SK-N-SH treated with all-trans-retinoic acid at 6 μM for 48 hours (cell line): Measurements from ENCODE around the gene NDUFB1.

Experiments used
- ATAC-seq: fragments of 200-7000 bp; cut with Tn5 transposase; 3 replicates; pipeline ENCODE4 v1.9.1; 2020; ENCODE audit warnings: mild to moderate bottlenecking, moderate library complexity
- ARNTL ChIP-seq: fragments of 450-650 bp; formaldehyde crosslinking; IDR thresholded peaks from 2 replicates; pipeline ENCODE4 v1.5.0; 2020; ENCODE audit warnings: low read depth, mild to moderate bottlenecking, moderate library complexity, borderline replicate concordance
- BACH2 ChIP-seq: fragments of 250-450 bp; sonication (Bioruptor Pico); IDR thresholded peaks from 2 replicates; pipeline ENCODE4 v1.9.0; 2021; ENCODE audit warnings: mild to moderate bottlenecking, borderline replicate concordance
- CSDC2 ChIP-seq: fragments of 250-450 bp; sonication (Bioruptor Pico); IDR thresholded peaks from 2 replicates; pipeline ENCODE4 v1.5.0; 2020; ENCODE audit warnings: mild to moderate bottlenecking, moderate library complexity
- ESRRG ChIP-seq: fragments of 250-450 bp; sonication (Bioruptor Pico); IDR thresholded peaks from 2 replicates; pipeline ENCODE4 v1.6.1; 2021; ENCODE audit warnings: mild to moderate bottlenecking
- ISL1 ChIP-seq: fragments of 250-450 bp; sonication (Bioruptor Pico); IDR thresholded peaks from 2 replicates; pipeline ENCODE4 v2.1.2; 2022; ENCODE audit warnings: mild to moderate bottlenecking, moderate library complexity
- PATZ1 ChIP-seq: fragments of 250-450 bp; sonication (Bioruptor Pico); IDR thresholded peaks from 2 replicates; pipeline ENCODE4 v1.8.0; 2020; ENCODE audit warnings: mild to moderate bottlenecking, moderate library complexity, borderline replicate concordance
- RARB ChIP-seq: fragments of 250-450 bp; sonication (Bioruptor Pico); IDR thresholded peaks from 2 replicates; pipeline ENCODE4 v1.8.0; 2021; ENCODE audit warnings: mild to moderate bottlenecking, moderate library complexity
- TCF4 ChIP-seq: fragments of 250-450 bp; sonication (Bioruptor Pico); IDR thresholded peaks from 2 replicates; pipeline ENCODE4 v1.8.0; 2021; ENCODE audit warnings: mild to moderate bottlenecking, moderate library complexity, borderline replicate concordance
- TOX ChIP-seq: fragments of 250-450 bp; sonication (Bioruptor Pico); IDR thresholded peaks from 2 replicates; pipeline ENCODE4 v1.8.0; 2021; ENCODE audit warnings: mild to moderate bottlenecking, moderate library complexity, borderline replicate concordance
- ZC3H10 ChIP-seq: fragments of 250-450 bp; sonication (Bioruptor Pico); IDR thresholded peaks from 2 replicates; pipeline ENCODE4 v1.5.1; 2021; ENCODE audit warnings: mild to moderate bottlenecking, moderate library complexity
- ZFP30 ChIP-seq: fragments of 450-650 bp; formaldehyde crosslinking; IDR thresholded peaks from 2 replicates; pipeline ENCODE4 v1.5.0; 2022; ENCODE audit warnings: mild to moderate bottlenecking, moderate library complexity
- ZNF565 ChIP-seq: fragments of 450-650 bp; formaldehyde crosslinking; conservative IDR thresholded peaks from 2 replicates; pipeline ENCODE4 v1.5.0; 2020; ENCODE audit warnings: low read depth, mild to moderate bottlenecking, moderate library complexity
- ZNF70 ChIP-seq: fragments of 450-650 bp; formaldehyde crosslinking; IDR thresholded peaks from 2 replicates; pipeline ENCODE4 v1.5.0; 2020; ENCODE audit warnings: mild to moderate bottlenecking, moderate library complexity
- ZNF8 ChIP-seq: fragments of 450-650 bp; formaldehyde crosslinking; IDR thresholded peaks from 2 replicates; pipeline ENCODE4 v1.5.0; 2020; ENCODE audit warnings: mild to moderate bottlenecking, moderate library complexity
- TF ChIP-seq, protein P1 (sequence below): fragments of 250-450 bp; sonication (Bioruptor Pico); IDR thresholded peaks from 2 replicates; pipeline ENCODE4 v1.8.0; 2021; ENCODE audit warnings: low read depth, mild to moderate bottlenecking, moderate library complexity, borderline replicate concordance
- TF ChIP-seq, protein P2 (sequence below): fragments of 250-450 bp; sonication (Bioruptor Pico); IDR thresholded peaks from 2 replicates; pipeline ENCODE4 v1.5.1; 2020; ENCODE audit warnings: low read depth, mild to moderate bottlenecking, moderate library complexity

Gene NDUFB1

GRCh38 chr14:92105073-92105892 lies 16.2 kb downstream of the NDUFB1 start:
- TF ChIP-seq TCF4 (CRISPR knock-in tag), result no peak
- TF ChIP-seq, protein P1, sequence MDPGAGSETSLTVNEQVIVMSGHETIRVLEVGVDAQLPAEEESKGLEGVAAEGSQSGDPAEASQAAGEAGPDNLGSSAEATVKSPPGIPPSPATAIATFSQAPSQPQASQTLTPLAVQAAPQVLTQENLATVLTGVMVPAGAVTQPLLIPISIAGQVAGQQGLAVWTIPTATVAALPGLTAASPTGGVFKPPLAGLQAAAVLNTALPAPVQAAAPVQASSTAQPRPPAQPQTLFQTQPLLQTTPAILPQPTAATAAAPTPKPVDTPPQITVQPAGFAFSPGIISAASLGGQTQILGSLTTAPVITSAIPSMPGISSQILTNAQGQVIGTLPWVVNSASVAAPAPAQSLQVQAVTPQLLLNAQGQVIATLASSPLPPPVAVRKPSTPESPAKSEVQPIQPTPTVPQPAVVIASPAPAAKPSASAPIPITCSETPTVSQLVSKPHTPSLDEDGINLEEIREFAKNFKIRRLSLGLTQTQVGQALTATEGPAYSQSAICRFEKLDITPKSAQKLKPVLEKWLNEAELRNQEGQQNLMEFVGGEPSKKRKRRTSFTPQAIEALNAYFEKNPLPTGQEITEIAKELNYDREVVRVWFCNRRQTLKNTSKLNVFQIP, result no peak
- no peak for TF ChIP-seq ISL1 (CRISPR knock-in tag)

DNA sequence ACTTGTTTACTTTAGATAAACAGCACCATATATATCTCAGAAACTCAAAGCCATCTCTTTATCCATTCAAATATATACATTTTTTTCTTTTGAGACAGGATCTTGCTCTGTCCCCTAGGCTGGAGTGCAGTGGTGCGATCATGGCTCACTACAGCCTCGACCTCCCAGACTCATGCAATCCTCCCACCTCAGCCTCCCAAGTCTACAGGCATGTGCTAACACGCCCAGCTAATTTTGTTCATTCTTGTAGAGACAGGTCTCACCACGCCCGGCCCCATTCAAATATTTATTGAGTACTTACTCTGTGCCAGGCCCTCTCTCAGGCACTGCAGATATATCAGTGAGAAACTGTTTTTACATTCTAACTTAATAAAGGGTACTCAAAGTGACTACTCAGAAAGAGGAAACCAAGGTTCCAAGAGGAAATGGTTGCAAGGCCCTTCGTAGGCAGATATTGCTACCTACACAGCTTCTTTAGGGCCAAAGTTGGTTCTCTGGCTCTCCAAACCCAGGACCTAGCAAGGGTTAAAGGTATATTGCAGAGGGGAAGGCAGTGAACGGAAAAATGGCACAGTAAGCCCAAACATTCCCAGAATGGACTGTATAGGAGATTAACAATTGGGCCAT lies 18.0 kb downstream of the NDUFB1 start:
- ATAC-seq, result no peak
- TF ChIP-seq ZNF565 (CRISPR knock-in tag), result no peak
- no peak for TF ChIP-seq ZNF8
- TF ChIP-seq, protein P1, result no peak
- no peak for TF ChIP-seq ZNF70
- no peak for TF ChIP-seq ESRRG
- TF ChIP-seq, protein P2, sequence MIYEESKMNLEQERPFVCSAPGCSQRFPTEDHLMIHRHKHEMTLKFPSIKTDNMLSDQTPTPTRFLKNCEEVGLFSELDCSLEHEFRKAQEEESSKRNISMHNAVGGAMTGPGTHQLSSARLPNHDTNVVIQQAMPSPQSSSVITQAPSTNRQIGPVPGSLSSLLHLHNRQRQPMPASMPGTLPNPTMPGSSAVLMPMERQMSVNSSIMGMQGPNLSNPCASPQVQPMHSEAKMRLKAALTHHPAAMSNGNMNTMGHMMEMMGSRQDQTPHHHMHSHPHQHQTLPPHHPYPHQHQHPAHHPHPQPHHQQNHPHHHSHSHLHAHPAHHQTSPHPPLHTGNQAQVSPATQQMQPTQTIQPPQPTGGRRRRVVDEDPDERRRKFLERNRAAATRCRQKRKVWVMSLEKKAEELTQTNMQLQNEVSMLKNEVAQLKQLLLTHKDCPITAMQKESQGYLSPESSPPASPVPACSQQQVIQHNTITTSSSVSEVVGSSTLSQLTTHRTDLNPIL (CRISPR knock-in tag), result no peak
- no peak for TF ChIP-seq RARB (CRISPR knock-in tag)
- TF ChIP-seq BACH2 (CRISPR knock-in tag), result no peak
- no peak for TF ChIP-seq CSDC2 (CRISPR knock-in tag)
- TF ChIP-seq PATZ1 (CRISPR knock-in tag), result no peak
- no peak for TF ChIP-seq TCF4 (CRISPR knock-in tag)
- TF ChIP-seq ZC3H10 (CRISPR knock-in tag), result no peak
- no peak for TF ChIP-seq TOX
- no peak for TF ChIP-seq ARNTL (CRISPR knock-in tag)
- TF ChIP-seq, all 23 proteins: peak for 0

More at GRCh38 chr14:92105073-92105892, 16.2 kb downstream of the NDUFB1 start:
- peak; percentile 10 for ATAC-seq

DNA sequence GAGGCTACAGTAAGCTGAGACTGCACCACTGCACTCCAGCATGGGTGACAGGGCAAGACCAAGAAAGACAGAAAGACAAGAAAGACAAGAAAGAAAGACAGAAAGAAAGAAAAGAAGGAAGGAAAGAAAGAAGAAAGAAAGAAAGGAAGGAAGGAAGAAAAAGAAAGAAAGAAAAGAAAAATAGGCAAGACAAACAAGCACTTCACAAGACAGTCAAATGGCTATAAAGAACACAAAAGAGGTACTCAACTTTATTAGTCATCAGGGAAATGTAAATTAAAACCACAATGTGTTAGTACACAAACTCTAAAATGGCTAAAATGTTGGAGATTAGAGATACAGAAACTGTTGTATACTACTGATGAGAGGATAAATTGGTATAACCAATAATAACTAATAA lies 21.7 kb downstream of the NDUFB1 start:
- TF ChIP-seq ESRRG (no peak), ZFP30 (CRISPR knock-in tag) (no peak)
- ATAC-seq, result no peak

DNA sequence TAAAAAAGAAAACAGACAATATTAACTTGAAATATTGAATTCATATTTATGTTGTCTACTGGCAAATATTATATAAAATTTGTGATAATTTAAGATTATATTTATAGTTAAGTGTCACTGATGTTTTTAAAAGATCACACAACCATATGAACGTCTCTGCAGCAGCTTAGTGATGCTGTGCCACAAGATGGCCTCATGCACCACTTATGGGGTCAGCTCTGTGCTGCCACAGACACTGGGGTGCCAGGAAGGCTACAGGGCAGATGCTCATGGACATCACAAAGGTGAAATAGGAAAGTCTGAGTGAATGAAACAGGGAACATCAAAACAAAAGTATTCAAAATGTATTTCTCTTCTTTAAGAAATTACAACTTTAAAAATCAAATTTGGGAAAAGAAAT lies 28.2 kb downstream of the NDUFB1 start:
- ATAC-seq, result peak; percentile 44; the same call in 1 of the 3 replicates
- no peak for TF ChIP-seq CSDC2 (CRISPR knock-in tag)
- no peak for TF ChIP-seq RARB (CRISPR knock-in tag)
- no peak for TF ChIP-seq TOX

GRCh38 chr14:92088494-92088893 lies 33.0 kb downstream of the NDUFB1 start:
- no peak for ATAC-seq
- TF ChIP-seq ZNF565 (CRISPR knock-in tag), result no peak
- no peak for TF ChIP-seq PATZ1 (CRISPR knock-in tag)
